ENCODE results near the gene TRIO. TPM values are rescaled to one million over a fixed set of nuclear protein-coding genes. Genes with fewer than 3 reads are reported as not detected.

TRIO gene
- total RNA-seq, 4 donors from 2014 or later, result 186 to 388 (median 285) TPM

GRCh38 chr5:14226992-14227391, 83.8 kb downstream of the TRIO start:
- intact Hi-C loops (cut with DNase I; ENCODE audit: low total_unique reads), result no loop called here
- in situ Hi-C loops (cut with MboI; ENCODE audit: low pct_ligation_motif_present in 1 of 4, low pct_unique_long_range_greater_than_20kb in 1 of 4, low sequenced_read_pairs in 3 of 4), result no loop called here
- 66 to 86% methylated on average over 6 to 8 of the region's 8 CpGs for WGBS, 2 donors (ENCODE audit: low coverage in 1 of 2)
- H3K9me3 ChIP-seq, result no peaks in the 10 kb centered on the region
- H3K36me3 ChIP-seq, result no peaks in the 10 kb centered on the region
- no peak overlapping the region for H3K4me3 ChIP-seq
- H3K4me1 ChIP-seq, result peaks cover 7 to 54% (median 32%) of the 10 kb centered on the region in 4 donors
- H3K27me3 ChIP-seq, result no peaks in the 10 kb centered on the region
- no peak for TF ChIP-seq CTCF (IDR thresholded peaks at IDR 0.05)
- TF ChIP-seq EP300 (IDR thresholded peaks at IDR 0.05; ENCODE audit: low read depth), result no peak
- no peak for TF ChIP-seq POLR2A (IDR thresholded peaks at IDR 0.05)
- no peak for TF ChIP-seq POLR2AphosphoS5 (IDR thresholded peaks at IDR 0.05)
- H3K27ac ChIP-seq, result no peak overlapping the region
- no peak for DNase-seq

GRCh38 chr5:14227513-14227912, 84.4 kb downstream of the TRIO start:
- no peak for TF ChIP-seq POLR2A (IDR thresholded peaks at IDR 0.05)
- TF ChIP-seq EP300 (IDR thresholded peaks at IDR 0.05; ENCODE audit: low read depth), result no peak
- TF ChIP-seq CTCF (IDR thresholded peaks at IDR 0.05), result no peak
- TF ChIP-seq POLR2AphosphoS5 (IDR thresholded peaks at IDR 0.05), result no peak

GRCh38 chr5:14228219-14228618, 85.1 kb downstream of the TRIO start:
- H3K27ac ChIP-seq, result no peak overlapping the region
- no peaks in the 10 kb centered on the region for H3K27me3 ChIP-seq
- no peaks in the 10 kb centered on the region for H3K9me3 ChIP-seq
- peaks cover 2 to 46% (median 26%) of the 10 kb centered on the region in 4 donors for H3K4me1 ChIP-seq
- H3K4me3 ChIP-seq, result no peak overlapping the region
- intact Hi-C loops (cut with DNase I; ENCODE audit: low total_unique reads) (no loop called here), in situ Hi-C loops (cut with MboI; ENCODE audit: low pct_ligation_motif_present in 1 of 4, low pct_unique_long_range_greater_than_20kb in 1 of 4, low sequenced_read_pairs in 3 of 4) (no loop called here)
- no peak for DNase-seq
- TF ChIP-seq POLR2A (IDR thresholded peaks at IDR 0.05), result no peak
- TF ChIP-seq CTCF (IDR thresholded peaks at IDR 0.05), result no peak
- TF ChIP-seq EP300 (IDR thresholded peaks at IDR 0.05; ENCODE audit: low read depth), result no peak
- TF ChIP-seq POLR2AphosphoS5 (IDR thresholded peaks at IDR 0.05), result no peak
- no peaks in the 10 kb centered on the region for H3K36me3 ChIP-seq
- 60 to 68% methylated on average over 1 to 6 of the region's 6 CpGs for WGBS, 2 donors (ENCODE audit: low coverage in 1 of 2)

More at GRCh38 chr5:14227513-14227912, 84.4 kb downstream of the TRIO start:
- H3K36me3 ChIP-seq, result no peaks in the 10 kb centered on the region
- intact Hi-C loops (cut with DNase I; ENCODE audit: low total_unique reads) (no loop called here), in situ Hi-C loops (cut with MboI; ENCODE audit: low pct_ligation_motif_present in 1 of 4, low pct_unique_long_range_greater_than_20kb in 1 of 4, low sequenced_read_pairs in 3 of 4) (no loop called here)
- H3K27me3 ChIP-seq, result no peaks in the 10 kb centered on the region
- H3K9me3 ChIP-seq, result no peaks in the 10 kb centered on the region
- WGBS, 2 donors (ENCODE audit: low coverage in 1 of 2), result 39 to 51% methylated on average over 3 of the region's 3 CpGs
- no peak for DNase-seq
- H3K4me1 ChIP-seq, result peaks cover 7 to 53% (median 28%) of the 10 kb centered on the region in 4 donors
- H3K4me3 ChIP-seq, result no peak overlapping the region
- no peak overlapping the region for H3K27ac ChIP-seq

- 86 to 89% methylated on average over 1 of the region's 1 CpG for WGBS, 2 donors (ENCODE audit: low coverage in 1 of 2)
Measured at GRCh38 chr5:14229181-14229580, 86.0 kb downstream of the TRIO start.

More at GRCh38 chr5:14229181-14229580, 86.0 kb downstream of the TRIO start:
- TF ChIP-seq POLR2A (IDR thresholded peaks at IDR 0.05) (no peak), EP300 (IDR thresholded peaks at IDR 0.05; ENCODE audit: low read depth) (no peak), CTCF (IDR thresholded peaks at IDR 0.05) (no peak), POLR2AphosphoS5 (IDR thresholded peaks at IDR 0.05) (no peak)
- Histone ChIP-seq H3K27ac (no peak overlapping the region), H3K9me3 (no peaks in the 10 kb centered on the region), H3K4me1 (peaks cover 0 to 37% (median 26%) of the 10 kb centered on the region in 4 donors), H3K36me3 (no peaks in the 10 kb centered on the region), H3K4me3 (no peak overlapping the region), H3K27me3 (no peaks in the 10 kb centered on the region)
- in situ Hi-C loops (cut with MboI; ENCODE audit: low pct_ligation_motif_present in 1 of 4, low pct_unique_long_range_greater_than_20kb in 1 of 4, low sequenced_read_pairs in 3 of 4) (no loop called here), intact Hi-C loops (cut with DNase I; ENCODE audit: low total_unique reads) (no loop called here)
- no peak for DNase-seq

Measured in transverse colon (tissue), 4 donors.